Measurements from ENCODE around the gene SERPINE2. TPM values are rescaled to one million over a fixed set of nuclear protein-coding genes. Genes with fewer than 3 reads are reported as not detected.

Gene SERPINE2
- total and polyA plus RNA-seq, 8 donors, result 21.7 to 107 (median 81.8) TPM

GRCh38 chr2:224032283-224032682 is 6.8 kb downstream of the SERPINE2 start:
- Histone ChIP-seq H3K27ac (no peak overlapping the region), H3K9me3 (no peaks in the 10 kb centered on the region), H3K36me3 (no peaks in the 10 kb centered on the region), H3K4me1 (no peaks in the 10 kb centered on the region), H3K4me3 (no peak overlapping the region), H3K27me3 (peaks cover 5 to 37% of the 10 kb centered on the region in 2 donors)
- TF ChIP-seq CTCF (IDR thresholded peaks at IDR 0.05), result no peak
- DNase-seq, result no peak
- intact Hi-C loops (cut with DNase I), result no loop called here
- ATAC-seq, result no peak

- H3K36me3 ChIP-seq, result no peaks in the 10 kb centered on the region
- intact Hi-C loops (cut with DNase I), result no loop called here
- no peak for DNase-seq
- H3K4me3 ChIP-seq, result no peak overlapping the region
- H3K27me3 ChIP-seq, result peaks cover 0 to 29% of the 10 kb centered on the region in 2 donors
- ATAC-seq, result no peak
- no peak overlapping the region for H3K27ac ChIP-seq
- no peaks in the 10 kb centered on the region for H3K4me1 ChIP-seq
- TF ChIP-seq CTCF (IDR thresholded peaks at IDR 0.05), result no peak
- H3K9me3 ChIP-seq, result no peaks in the 10 kb centered on the region
These were observed 7.6 kb downstream of the SERPINE2 start for GRCh38 chr2:224031358-224031970.

GRCh38 chr2:224030786-224031185 is 8.3 kb downstream of the SERPINE2 start:
- Histone ChIP-seq H3K4me3 (no peak overlapping the region), H3K4me1 (no peaks in the 10 kb centered on the region), H3K9me3 (no peaks in the 10 kb centered on the region), H3K36me3 (no peaks in the 10 kb centered on the region), H3K27ac (no peak overlapping the region), H3K27me3 (peaks cover 0 to 22% of the 10 kb centered on the region in 2 donors)
- TF ChIP-seq CTCF (IDR thresholded peaks at IDR 0.05), result no peak
- ATAC-seq (no peak), DNase-seq (no peak)
- intact Hi-C loops (cut with DNase I), result no loop called here

- no peaks in the 10 kb centered on the region for H3K36me3 ChIP-seq
- TF ChIP-seq CTCF (IDR thresholded peaks at IDR 0.05), result no peak
- H3K27ac ChIP-seq, result no peak overlapping the region
- ATAC-seq, result no peak
- intact Hi-C loops (cut with DNase I), result no loop called here
- peaks cover 0 to 18% of the 10 kb centered on the region in 2 donors for H3K27me3 ChIP-seq
- H3K4me1 ChIP-seq, result no peaks in the 10 kb centered on the region
- H3K4me3 ChIP-seq, result no peak overlapping the region
- DNase-seq, result no peak
- no peaks in the 10 kb centered on the region for H3K9me3 ChIP-seq
These were observed 9.2 kb downstream of the SERPINE2 start for GRCh38 chr2:224029876-224030275.

- intact Hi-C loops (cut with DNase I), result no loop called here
- no peak for ATAC-seq
- Histone ChIP-seq H3K9me3 (no peaks in the 10 kb centered on the region), H3K4me1 (no peaks in the 10 kb centered on the region), H3K27ac (no peak overlapping the region), H3K4me3 (no peak overlapping the region), H3K36me3 (no peaks in the 10 kb centered on the region), H3K27me3 (peaks cover 0 to 5% of the 10 kb centered on the region in 2 donors)
- TF ChIP-seq CTCF (IDR thresholded peaks at IDR 0.05), result no peak
- no peak for DNase-seq
These were observed 11.2 kb downstream of the SERPINE2 start for GRCh38 chr2:224027931-224028330.
